Suprapubic skin (tissue), 4 donors: Measurements from ENCODE around the gene GJA5. TPM values are rescaled to one million over a fixed set of nuclear protein-coding genes. Genes with fewer than 3 reads are reported as not detected.
A peak's percentile ranks its signal among the peaks of the same experiment; 100 is the strongest.

Source experiments
- DNase-seq, 2 donors: peaks; one replicate each; pipeline ENCODE4 v3.0.0-alpha.2; 2019; ENCODE audit warnings: low spot score in 2 of 2
- H3K27ac ChIP-seq: fragments of 200-600 bp; sonication (generic); one replicate; pipeline ENCODE4 v1.5.1; 2019
- H3K27me3 ChIP-seq: fragments of 200-600 bp; sonication (generic); one replicate; pipeline ENCODE4 v1.5.1; 2019
- H3K36me3 ChIP-seq: fragments of 200-600 bp; sonication (generic); one replicate; pipeline ENCODE4 v1.5.1; 2019
- H3K4me1 ChIP-seq: fragments of 200-600 bp; sonication (generic); one replicate; pipeline ENCODE4 v1.5.1; 2019
- H3K4me3 ChIP-seq: fragments of 200-600 bp; sonication (generic); one replicate; pipeline ENCODE4 v1.5.1; 2019; ENCODE audit warnings: mild to moderate bottlenecking
- H3K9me3 ChIP-seq: fragments of 200-600 bp; sonication (generic); one replicate; pipeline ENCODE4 v1.5.1; 2019
- CTCF ChIP-seq, 2 donors: fragments of 200-600 bp in 1 of 2; fragments of 450-650 bp in 1 of 2; sonication (generic) in 1 of 2; IDR thresholded peaks; one replicate each; pipeline ENCODE4 v1.5.1; 2016 to 2019; ENCODE audit warnings: antibody characterized with exemption in 2 of 2, mild to moderate bottlenecking in 1 of 2, moderate library complexity in 1 of 2
- EP300 ChIP-seq: sonication (generic); formaldehyde crosslinking; IDR thresholded peaks from one replicate; pipeline ENCODE4 v1.6.1; 2017; ENCODE audit warnings: antibody characterized with exemption
- POLR2A ChIP-seq, 2 donors: fragments of 450-650 bp; IDR thresholded peaks; one replicate each; pipeline ENCODE4 v1.6.1; 2017; ENCODE audit warnings: antibody characterized with exemption in 2 of 2, mild to moderate bottlenecking in 2 of 2, moderate library complexity in 2 of 2
- POLR2AphosphoS5 ChIP-seq, 3 donors: sonication (generic); formaldehyde crosslinking; IDR thresholded peaks; one replicate each; pipeline ENCODE4 v1.6.1; 2017; ENCODE audit warnings: antibody characterized with exemption in 3 of 3
- WGBS: methylation state at CpG from one replicate; pipeline ENCODE4 v1.1.5; 2018; 5-methylcytosine and 5-hydroxymethylcytosine counted together
- total RNA-seq, 4 donors: library from RNA; depleted of rRNA; stranded (reverse); fragments of >200 nt; gene quantifications; one replicate each; pipeline ENCODE4 v1.1.0, GENCODE V29; 2016

Gene GJA5
- total RNA-seq, 4 donors from 2014 or later, result 1.8 to 11.7 (median 3.6) TPM

- Histone ChIP-seq H3K27ac (no peak overlapping the region), H3K27me3 (no peaks in the 10 kb centered on the region), H3K4me1 (no peaks in the 10 kb centered on the region), H3K4me3 (no peak overlapping the region), H3K9me3 (no peaks in the 10 kb centered on the region), H3K36me3 (no peaks in the 10 kb centered on the region)
- TF ChIP-seq POLR2AphosphoS5 (IDR thresholded peaks at IDR 0.05) (no peak), POLR2A (IDR thresholded peaks at IDR 0.05) (no peak), EP300 (no peak), CTCF (IDR thresholded peaks at IDR 0.05) (no peak)
- WGBS, result 93% methylated on average over 2 of the region's 2 CpGs
- DNase-seq, result no peak
Observed at GRCh38 chr1:147729315-147729714, 31.1 kb downstream of the GJA5 start.

GRCh38 chr1:147726168-147726567 is 34.2 kb downstream of the GJA5 start:
- Histone ChIP-seq H3K27ac (no peak overlapping the region), H3K4me1 (peaks cover 2% of the 10 kb centered on the region), H3K4me3 (no peak overlapping the region), H3K36me3 (no peaks in the 10 kb centered on the region), H3K9me3 (no peaks in the 10 kb centered on the region), H3K27me3 (no peaks in the 10 kb centered on the region)
- DNase-seq, result no peak
- TF ChIP-seq EP300, result no peak
- TF ChIP-seq POLR2A (IDR thresholded peaks at IDR 0.05), result no peak
- no peak for TF ChIP-seq CTCF (IDR thresholded peaks at IDR 0.05)
- no peak for TF ChIP-seq POLR2AphosphoS5 (IDR thresholded peaks at IDR 0.05)
- 48% methylated on average over 2 of the region's 2 CpGs for WGBS

- H3K4me1 ChIP-seq, result peaks cover 2% of the 10 kb centered on the region
- no peak overlapping the region for H3K27ac ChIP-seq
- 65% methylated on average over 3 of the region's 3 CpGs for WGBS
- no peak overlapping the region for H3K4me3 ChIP-seq
- DNase-seq, result no peak
- no peaks in the 10 kb centered on the region for H3K9me3 ChIP-seq
- no peaks in the 10 kb centered on the region for H3K36me3 ChIP-seq
- no peaks in the 10 kb centered on the region for H3K27me3 ChIP-seq
- TF ChIP-seq POLR2A (IDR thresholded peaks at IDR 0.05), result no peak
- no peak for TF ChIP-seq EP300
- TF ChIP-seq POLR2AphosphoS5 (IDR thresholded peaks at IDR 0.05), result no peak
- no peak for TF ChIP-seq CTCF (IDR thresholded peaks at IDR 0.05)
Observed at GRCh38 chr1:147725685-147726084, 34.7 kb downstream of the GJA5 start.

GRCh38 chr1:147723691-147724323 is 36.6 kb downstream of the GJA5 start:
- WGBS, result 47% methylated on average over 7 of the region's 7 CpGs
- Histone ChIP-seq H3K4me3 (no peak overlapping the region), H3K4me1 (peaks cover 2% of the 10 kb centered on the region), H3K27ac (no peak overlapping the region), H3K9me3 (no peaks in the 10 kb centered on the region), H3K36me3 (no peaks in the 10 kb centered on the region), H3K27me3 (peaks cover 3% of the 10 kb centered on the region)
- TF ChIP-seq CTCF (IDR thresholded peaks at IDR 0.05), result peak in 1 of 2 donors; percentile 31
- TF ChIP-seq POLR2AphosphoS5 (IDR thresholded peaks at IDR 0.05), result no peak
- no peak for DNase-seq

- Histone ChIP-seq H3K36me3 (no peaks in the 10 kb centered on the region), H3K4me1 (peaks cover 2% of the 10 kb centered on the region), H3K4me3 (no peak overlapping the region), H3K27me3 (peaks cover 3% of the 10 kb centered on the region), H3K9me3 (no peaks in the 10 kb centered on the region), H3K27ac (no peak overlapping the region)
- WGBS, result 70% methylated on average over 2 of the region's 2 CpGs
- no peak for TF ChIP-seq EP300
- TF ChIP-seq CTCF (IDR thresholded peaks at IDR 0.05), result no peak
- no peak for TF ChIP-seq POLR2AphosphoS5 (IDR thresholded peaks at IDR 0.05)
- TF ChIP-seq POLR2A (IDR thresholded peaks at IDR 0.05), result no peak
- DNase-seq, result no peak
Observed at GRCh38 chr1:147722124-147722523, 38.3 kb downstream of the GJA5 start.
